Activated T-cell treated with anti-CD3 and anti-CD28 coated beads, Interleukin-2, amount 50 U/mL, for 24 hours (primary cell): ENCODE data around the gene RALGPS2.

Experiments used
- DNase-seq: peaks from one replicate; pipeline ENCODE4 v3.0.0-alpha.2; 2020
- H3K27ac Mint-ChIP-seq: 2 replicates; pipeline ENCODE4 v1.8.0; 2020; ENCODE audit warnings: mild to moderate bottlenecking, mixed read lengths
- H3K27me3 Mint-ChIP-seq: 2 replicates; pipeline ENCODE4 v1.8.0; 2020; ENCODE audit warnings: mixed read lengths
- H3K36me3 Mint-ChIP-seq: 2 replicates; pipeline ENCODE4 v1.8.0; 2020; ENCODE audit warnings: low read depth, mixed read lengths
- H3K4me1 Mint-ChIP-seq: 2 replicates; pipeline ENCODE4 v1.8.0; 2020; ENCODE audit warnings: low read depth, mixed read lengths
- H3K4me3 Mint-ChIP-seq: 2 replicates; pipeline ENCODE4 v1.8.0; 2020; ENCODE audit warnings: mild to moderate bottlenecking, moderate library complexity, mixed read lengths
- H3K9me3 Mint-ChIP-seq: 2 replicates; pipeline ENCODE4 v1.8.0; 2020; ENCODE audit warnings: mixed read lengths

RALGPS2 gene

GRCh38 chr1:178918955-178919354 lies 193.9 kb downstream of the RALGPS2 start:
- no peak for DNase-seq
- no peak overlapping the region for H3K4me3 Mint-ChIP-seq
- no peak overlapping the region for H3K27ac Mint-ChIP-seq
- H3K27me3 Mint-ChIP-seq = no peaks in the 10 kb centered on the region
- H3K9me3 Mint-ChIP-seq = no peaks in the 10 kb centered on the region
- no peaks in the 10 kb centered on the region for H3K4me1 Mint-ChIP-seq
- peaks cover 22% of the 10 kb centered on the region for H3K36me3 Mint-ChIP-seq

- peaks cover 5% of the 10 kb centered on the region for H3K9me3 Mint-ChIP-seq
- H3K27me3 Mint-ChIP-seq = no peaks in the 10 kb centered on the region
- H3K27ac Mint-ChIP-seq = no peak overlapping the region
Observed at GRCh38 chr1:178919581-178919980, 194.5 kb downstream of the RALGPS2 start.

GRCh38 chr1:178921499-178921898 lies 196.5 kb downstream of the RALGPS2 start:
- H3K36me3 Mint-ChIP-seq = peaks cover 9% of the 10 kb centered on the region
- no peak overlapping the region for H3K4me3 Mint-ChIP-seq
- no peaks in the 10 kb centered on the region for H3K27me3 Mint-ChIP-seq
- DNase-seq = no peak
- H3K9me3 Mint-ChIP-seq = peaks cover 13% of the 10 kb centered on the region
- H3K27ac Mint-ChIP-seq = no peak overlapping the region
- no peaks in the 10 kb centered on the region for H3K4me1 Mint-ChIP-seq

More at GRCh38 chr1:178919581-178919980, 194.5 kb downstream of the RALGPS2 start:
- H3K36me3 Mint-ChIP-seq = peaks cover 18% of the 10 kb centered on the region
- no peaks in the 10 kb centered on the region for H3K4me1 Mint-ChIP-seq
- no peak for DNase-seq
- H3K4me3 Mint-ChIP-seq = no peak overlapping the region

GRCh38 chr1:178923512-178923911 lies 198.5 kb downstream of the RALGPS2 start:
- DNase-seq = no peak
- peaks cover 2% of the 10 kb centered on the region for H3K36me3 Mint-ChIP-seq
- no peaks in the 10 kb centered on the region for H3K4me1 Mint-ChIP-seq
- peaks cover 13% of the 10 kb centered on the region for H3K9me3 Mint-ChIP-seq
- H3K27ac Mint-ChIP-seq = no peak overlapping the region
- H3K4me3 Mint-ChIP-seq = no peak overlapping the region
- H3K27me3 Mint-ChIP-seq = no peaks in the 10 kb centered on the region

GRCh38 chr1:178926046-178926445 lies 201.0 kb downstream of the RALGPS2 start:
- H3K9me3 Mint-ChIP-seq = peaks cover 13% of the 10 kb centered on the region
- no peak overlapping the region for H3K27ac Mint-ChIP-seq

GRCh38 chr1:178927003-178927402 lies 202.0 kb downstream of the RALGPS2 start:
- Mint-ChIP-seq H3K36me3 (peaks cover under 1% of the 10 kb centered on the region), H3K4me3 (no peak overlapping the region), H3K27ac (no peak overlapping the region), H3K4me1 (peaks cover 3% of the 10 kb centered on the region), H3K27me3 (no peaks in the 10 kb centered on the region), H3K9me3 (peaks cover 13% of the 10 kb centered on the region)
- DNase-seq = no peak

More at GRCh38 chr1:178926046-178926445, 201.0 kb downstream of the RALGPS2 start:
- no peaks in the 10 kb centered on the region for H3K27me3 Mint-ChIP-seq
- no peak for DNase-seq
- peaks cover 3% of the 10 kb centered on the region for H3K4me1 Mint-ChIP-seq
- no peak overlapping the region for H3K4me3 Mint-ChIP-seq
- peaks cover 2% of the 10 kb centered on the region for H3K36me3 Mint-ChIP-seq

- peaks cover 13% of the 10 kb centered on the region for H3K9me3 Mint-ChIP-seq
- H3K27me3 Mint-ChIP-seq = no peaks in the 10 kb centered on the region
- peaks cover 3% of the 10 kb centered on the region for H3K4me1 Mint-ChIP-seq
- no peaks in the 10 kb centered on the region for H3K36me3 Mint-ChIP-seq
- no peak overlapping the region for H3K27ac Mint-ChIP-seq
- no peak overlapping the region for H3K4me3 Mint-ChIP-seq
- no peak for DNase-seq
Observed at GRCh38 chr1:178928041-178928440, 203.0 kb downstream of the RALGPS2 start.

GRCh38 chr1:178928976-178929375 lies 203.9 kb downstream of the RALGPS2 start:
- Mint-ChIP-seq H3K36me3 (no peaks in the 10 kb centered on the region), H3K4me3 (no peak overlapping the region), H3K9me3 (peaks cover 13% of the 10 kb centered on the region), H3K27ac (no peak overlapping the region), H3K27me3 (no peaks in the 10 kb centered on the region), H3K4me1 (peaks cover 3% of the 10 kb centered on the region)
- no peak for DNase-seq

- no peak for DNase-seq
- Mint-ChIP-seq H3K27ac (no peak overlapping the region), H3K4me3 (no peak overlapping the region)
Observed at GRCh38 chr1:178931858-178932551, 207.0 kb downstream of the RALGPS2 start.

GRCh38 chr1:178932552-178932906 lies 207.5 kb downstream of the RALGPS2 start:
- Mint-ChIP-seq H3K4me3 (no peak overlapping the region), H3K27ac (no peak overlapping the region), H3K36me3 (no peaks in the 10 kb centered on the region), H3K9me3 (no peaks in the 10 kb centered on the region), H3K4me1 (peaks cover 3% of the 10 kb centered on the region), H3K27me3 (no peaks in the 10 kb centered on the region)
- no peak for DNase-seq

More at GRCh38 chr1:178931858-178932551, 207.0 kb downstream of the RALGPS2 start:
- Mint-ChIP-seq H3K4me1 (peaks cover 3% of the 10 kb centered on the region), H3K9me3 (no peaks in the 10 kb centered on the region), H3K27me3 (no peaks in the 10 kb centered on the region), H3K36me3 (no peaks in the 10 kb centered on the region)

GRCh38 chr1:178933105-178933561 lies 208.1 kb downstream of the RALGPS2 start:
- Mint-ChIP-seq H3K4me3 (no peak overlapping the region), H3K36me3 (no peaks in the 10 kb centered on the region), H3K27ac (no peak overlapping the region), H3K27me3 (no peaks in the 10 kb centered on the region), H3K4me1 (peaks cover 3% of the 10 kb centered on the region), H3K9me3 (no peaks in the 10 kb centered on the region)
- DNase-seq = no peak

- H3K27ac Mint-ChIP-seq = no peak overlapping the region
- no peak for DNase-seq
- no peak overlapping the region for H3K4me3 Mint-ChIP-seq
- H3K9me3 Mint-ChIP-seq = no peaks in the 10 kb centered on the region
- no peaks in the 10 kb centered on the region for H3K36me3 Mint-ChIP-seq
- peaks cover 2% of the 10 kb centered on the region for H3K4me1 Mint-ChIP-seq
- peaks cover 3% of the 10 kb centered on the region for H3K27me3 Mint-ChIP-seq
Observed at GRCh38 chr1:178933709-178934490, 208.9 kb downstream of the RALGPS2 start.

- H3K27me3 Mint-ChIP-seq = peaks cover 3% of the 10 kb centered on the region
- no peaks in the 10 kb centered on the region for H3K4me1 Mint-ChIP-seq
- DNase-seq = no peak
- H3K27ac Mint-ChIP-seq = no peak overlapping the region
- no peak overlapping the region for H3K4me3 Mint-ChIP-seq
- H3K36me3 Mint-ChIP-seq = no peaks in the 10 kb centered on the region
- H3K9me3 Mint-ChIP-seq = no peaks in the 10 kb centered on the region
Observed at GRCh38 chr1:178934546-178934945, 209.5 kb downstream of the RALGPS2 start.

GRCh38 chr1:178935610-178936009 lies 210.6 kb downstream of the RALGPS2 start:
- DNase-seq = no peak
- Mint-ChIP-seq H3K4me1 (no peaks in the 10 kb centered on the region), H3K27ac (no peak overlapping the region), H3K9me3 (no peaks in the 10 kb centered on the region), H3K4me3 (no peak overlapping the region), H3K27me3 (peaks cover 3% of the 10 kb centered on the region), H3K36me3 (no peaks in the 10 kb centered on the region)

- no peaks in the 10 kb centered on the region for H3K9me3 Mint-ChIP-seq
- H3K27ac Mint-ChIP-seq = no peak overlapping the region
- H3K27me3 Mint-ChIP-seq = peaks cover 11% of the 10 kb centered on the region
- H3K36me3 Mint-ChIP-seq = no peaks in the 10 kb centered on the region
- no peak overlapping the region for H3K4me3 Mint-ChIP-seq
- no peak for DNase-seq
- H3K4me1 Mint-ChIP-seq = peaks cover 2% of the 10 kb centered on the region
Observed at GRCh38 chr1:178937695-178938094, 212.7 kb downstream of the RALGPS2 start.
